ENCODE results near the gene KRT8. TPM values are rescaled to one million over a fixed set of nuclear protein-coding genes. Genes with fewer than 3 reads are reported as not detected.

Gene KRT8
- total and polyA plus RNA-seq, 2 donors (not counting 1 experiment from before 2014, with no cell fraction given): 0.24 to 0.94 TPM

DNA sequence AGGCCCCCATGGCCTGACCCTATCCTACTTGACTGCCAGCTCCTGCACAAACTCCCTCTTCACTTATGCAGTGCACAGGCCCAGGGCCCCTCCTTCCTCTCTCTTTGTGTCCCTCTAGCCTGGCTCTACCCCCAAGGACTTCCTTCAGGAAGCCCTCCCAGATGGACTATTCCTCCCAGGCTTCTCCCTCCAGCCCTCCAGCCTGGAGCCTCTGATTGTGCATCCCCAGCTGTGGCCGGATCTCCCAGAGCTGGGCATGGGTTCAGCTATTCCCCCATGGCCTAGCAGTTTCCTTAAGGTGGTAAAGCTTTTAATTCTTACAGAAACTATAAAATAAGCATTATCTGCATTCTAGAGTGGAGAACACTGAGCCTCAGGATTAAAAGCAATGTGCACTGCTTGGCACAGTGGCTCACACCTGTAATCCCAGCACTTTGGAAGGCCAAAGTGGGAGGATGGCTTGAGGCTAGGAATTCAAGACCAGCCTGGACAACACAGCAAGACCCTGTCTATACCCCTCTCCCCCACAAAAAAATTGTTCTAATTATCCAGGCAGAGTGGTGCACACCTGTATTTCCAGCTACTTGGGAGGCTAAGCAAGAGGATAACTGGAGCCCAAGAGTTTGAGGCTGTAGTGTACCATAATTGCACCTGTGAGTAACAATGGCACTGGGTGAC lies 16.8 kb upstream of the KRT8 start:
- no peak overlapping the region for H3K27ac Mint-ChIP-seq
- H3K9me3 Mint-ChIP-seq (ENCODE audit: insufficient read depth): no peaks in the 10 kb centered on the region
- CTCF ChIA-PET: interaction anchor here (0.7 to 0.8 kb wide), 2 partner anchors 8 to 37 kb away, joined by 3 to 4 read pairs; no protein-coding TSS in a partner anchor

GRCh38 chr12:52920937-52921336 lies 16.1 kb upstream of the KRT8 start:
- H4K20me1 ChIP-seq (ENCODE audit: control insufficient read depth, insufficient read depth, low read length, poor library complexity, severe bottlenecking): no peaks in the 10 kb centered on the region
- ATAC-seq (ENCODE audit: low read depth): no peak
- Mint-ChIP-seq H3K9me3 (ENCODE audit: insufficient read depth) (no peaks in the 10 kb centered on the region), H3K27me3 (peaks cover 9% of the 10 kb centered on the region), H3K4me1 (no peaks in the 10 kb centered on the region), H3K27ac (no peak overlapping the region), H3K4me3 (no peak overlapping the region)
- H3K9me3 ChIP-seq (ENCODE audit: control extremely low read depth in 1 of 3, control insufficient read depth in 2 of 3, insufficient read depth in 1 of 3, low read length in 2 of 3): no peaks in the 10 kb centered on the region
- intact Hi-C loops (cut with micrococcal nuclease): no loop called here
- H3K27me3 ChIP-seq (replicated peaks in 1 of 4; ENCODE audit: control extremely low read depth in 1 of 4, control insufficient read depth in 3 of 4, insufficient read depth in 4 of 4, low read length in 3 of 4): peaks cover 0 to 2% (median under 1%) of the 10 kb centered on the region in 4 experiments
- no peak overlapping the region for H3K9ac ChIP-seq (ENCODE audit: low read length)
- no peak overlapping the region for H3K4me3 ChIP-seq (ENCODE audit: control extremely low read depth in 1 of 5, extremely low read depth in 1 of 5, insufficient read depth in 1 of 5, low read depth in 2 of 5, low read length in 4 of 5)
- no peak overlapping the region for H3K4me2 ChIP-seq (replicated peaks; ENCODE audit: low read depth, low read length, poor library complexity, severe bottlenecking)
- TF ChIP-seq, protein P1, sequence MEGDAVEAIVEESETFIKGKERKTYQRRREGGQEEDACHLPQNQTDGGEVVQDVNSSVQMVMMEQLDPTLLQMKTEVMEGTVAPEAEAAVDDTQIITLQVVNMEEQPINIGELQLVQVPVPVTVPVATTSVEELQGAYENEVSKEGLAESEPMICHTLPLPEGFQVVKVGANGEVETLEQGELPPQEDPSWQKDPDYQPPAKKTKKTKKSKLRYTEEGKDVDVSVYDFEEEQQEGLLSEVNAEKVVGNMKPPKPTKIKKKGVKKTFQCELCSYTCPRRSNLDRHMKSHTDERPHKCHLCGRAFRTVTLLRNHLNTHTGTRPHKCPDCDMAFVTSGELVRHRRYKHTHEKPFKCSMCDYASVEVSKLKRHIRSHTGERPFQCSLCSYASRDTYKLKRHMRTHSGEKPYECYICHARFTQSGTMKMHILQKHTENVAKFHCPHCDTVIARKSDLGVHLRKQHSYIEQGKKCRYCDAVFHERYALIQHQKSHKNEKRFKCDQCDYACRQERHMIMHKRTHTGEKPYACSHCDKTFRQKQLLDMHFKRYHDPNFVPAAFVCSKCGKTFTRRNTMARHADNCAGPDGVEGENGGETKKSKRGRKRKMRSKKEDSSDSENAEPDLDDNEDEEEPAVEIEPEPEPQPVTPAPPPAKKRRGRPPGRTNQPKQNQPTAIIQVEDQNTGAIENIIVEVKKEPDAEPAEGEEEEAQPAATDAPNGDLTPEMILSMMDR (IDR thresholded peaks at IDR 0.05): no peak
- no peak for TF ChIP-seq EZH2 (IDR thresholded peaks at IDR 0.05; ENCODE audit: borderline replicate concordance, insufficient read depth, low read depth, low read length, poor library complexity, severe bottlenecking)
- CTCF ChIA-PET: interaction anchor here (0.8 kb wide), 1 partner anchor 36 kb away, joined by 3 read pairs; no protein-coding TSS in a partner anchor
- H3K4me1 ChIP-seq (ENCODE audit: control insufficient read depth in 2 of 2, insufficient read depth in 2 of 2, low read length in 2 of 2): no peaks in the 10 kb centered on the region
- POLR2A ChIA-PET: no interaction called here
- H3K27ac ChIP-seq (ENCODE audit: low read length in 2 of 2): no peak overlapping the region
- no peak overlapping the region for H2AFZ ChIP-seq (ENCODE audit: insufficient read depth, low read depth, low read length, poor library complexity, severe bottlenecking)
- no peak for DNase-seq
- H3K79me2 ChIP-seq (ENCODE audit: control insufficient read depth, insufficient read depth, low read length): no peaks in the 10 kb centered on the region
- H3K36me3 ChIP-seq (replicated peaks in 1 of 2; ENCODE audit: control extremely low read depth in 1 of 2, control insufficient read depth in 1 of 2, extremely low read depth in 1 of 2, insufficient read depth in 2 of 2, low read length in 1 of 2): no peaks in the 10 kb centered on the region

More for the DNA sequence above, 16.8 kb upstream of the KRT8 start:
- TF ChIP-seq, protein P1 (IDR thresholded peaks at IDR 0.05): no peak
- no peak for TF ChIP-seq EZH2 (IDR thresholded peaks at IDR 0.05; ENCODE audit: borderline replicate concordance, insufficient read depth, low read depth, low read length, poor library complexity, severe bottlenecking)
- H2AFZ ChIP-seq (ENCODE audit: insufficient read depth, low read depth, low read length, poor library complexity, severe bottlenecking): no peak overlapping the region
- POLR2A ChIA-PET: no interaction called here
- H3K4me3 ChIP-seq (ENCODE audit: control extremely low read depth in 1 of 5, extremely low read depth in 1 of 5, insufficient read depth in 1 of 5, low read depth in 2 of 5, low read length in 4 of 5): no peak overlapping the region
- no CpG with 5 or more reads among the region's 1 CpG for WGBS (ENCODE audit: insufficient coverage)
- H3K9me3 ChIP-seq (ENCODE audit: control extremely low read depth in 1 of 3, control insufficient read depth in 2 of 3, insufficient read depth in 1 of 3, low read length in 2 of 3): no peaks in the 10 kb centered on the region
- ATAC-seq (ENCODE audit: low read depth) (no peak), DNase-seq (no peak)
- peaks cover 0 to 2% (median 0%) of the 10 kb centered on the region in 4 experiments for H3K27me3 ChIP-seq (replicated peaks in 1 of 4; ENCODE audit: control extremely low read depth in 1 of 4, control insufficient read depth in 3 of 4, insufficient read depth in 4 of 4, low read length in 3 of 4)
- intact Hi-C loops (cut with micrococcal nuclease): no loop called here
- H3K4me1 Mint-ChIP-seq: no peaks in the 10 kb centered on the region
- no peak overlapping the region for H3K9ac ChIP-seq (ENCODE audit: low read length)
- H3K4me2 ChIP-seq (replicated peaks; ENCODE audit: low read depth, low read length, poor library complexity, severe bottlenecking): no peak overlapping the region
- no peaks in the 10 kb centered on the region for H4K20me1 ChIP-seq (ENCODE audit: control insufficient read depth, insufficient read depth, low read length, poor library complexity, severe bottlenecking)
- H3K27me3 Mint-ChIP-seq: peaks cover 12% of the 10 kb centered on the region
- no peaks in the 10 kb centered on the region for H3K4me1 ChIP-seq (ENCODE audit: control insufficient read depth in 2 of 2, insufficient read depth in 2 of 2, low read length in 2 of 2)
- no peak overlapping the region for H3K27ac ChIP-seq (ENCODE audit: low read length in 2 of 2)
- no peaks in the 10 kb centered on the region for H3K79me2 ChIP-seq (ENCODE audit: control insufficient read depth, insufficient read depth, low read length)
- H3K36me3 ChIP-seq (replicated peaks in 1 of 2; ENCODE audit: control extremely low read depth in 1 of 2, control insufficient read depth in 1 of 2, extremely low read depth in 1 of 2, insufficient read depth in 2 of 2, low read length in 1 of 2): no peaks in the 10 kb centered on the region
- no peak overlapping the region for H3K4me3 Mint-ChIP-seq
